Peyer's patch (tissue), 4 donors: ENCODE measurements around the gene GIMAP2. TPM values are rescaled to one million over a fixed set of nuclear protein-coding genes. Genes with fewer than 3 reads are reported as not detected.
A peak's percentile ranks its signal among the peaks of the same experiment; 100 is the strongest.
"Not testable (repeated sequence)": the region's sequence is repeated elsewhere in the genome, so short reads cannot be mapped to it uniquely, and the experiment has no call there.

ENCODE experiments used
- DNase-seq, 3 donors: peaks; one replicate each; pipeline ENCODE4 v3.0.0-alpha.2; 2017 to 2019
- H3K27ac ChIP-seq, 4 donors: fragments of 200-600 bp; sonication (generic); one replicate each; pipeline ENCODE4 v1.5.1; 2016 to 2019
- H3K27me3 ChIP-seq, 2 donors: fragments of 200-600 bp; sonication (generic); one replicate each; pipeline ENCODE4 v1.5.1; 2019
- H3K36me3 ChIP-seq, 3 donors: fragments of 200-600 bp; sonication (generic); one replicate each; pipeline ENCODE4 v1.5.1; 2016 to 2019
- H3K4me1 ChIP-seq, 4 donors: fragments of 200-600 bp; sonication (generic); one replicate each; pipeline ENCODE4 v1.5.1; 2016 to 2019
- H3K4me3 ChIP-seq, 4 donors: fragments of 200-600 bp; sonication (generic); 1 replicate in 3 of 4; 2 replicates in 1 of 4; pipeline ENCODE4 v1.5.1; 2016 to 2019; ENCODE audit warnings: mild to moderate bottlenecking in 1 of 4
- H3K9me3 ChIP-seq, 4 donors: fragments of 200-600 bp; sonication (generic); one replicate each; pipeline ENCODE4 v1.5.1; 2016 to 2019; ENCODE audit warnings: mild to moderate bottlenecking in 1 of 4
- CTCF ChIP-seq, 6 experiments: fragments of 450-650 bp in 4 of 6; fragments of 200-600 bp in 2 of 6; sonication (generic) in 1 of 6; IDR thresholded peaks; one replicate each; pipeline ENCODE4 v1.5.1; 2017 to 2019; ENCODE audit warnings: antibody characterized with exemption in 6 of 6, mild to moderate bottlenecking in 3 of 6, moderate library complexity in 1 of 6
- POLR2A ChIP-seq, 2 donors: fragments of 450-650 bp; IDR thresholded peaks; one replicate each; pipeline ENCODE4 v1.5.1; 2017; ENCODE audit warnings: antibody characterized with exemption in 2 of 2, mild to moderate bottlenecking in 2 of 2, moderate library complexity in 2 of 2
- total RNA-seq, 4 donors: library from RNA; depleted of rRNA; stranded (reverse); fragments of >200 nt; gene quantifications; one replicate each; pipeline ENCODE4 v1.1.0, GENCODE V29; 2016

Gene GIMAP2
- total RNA-seq, 4 donors from 2014 or later, result 4.8 to 17.3 (median 9.1) TPM

GRCh38 chr7:150649080-150649385 lies 36.5 kb upstream of the GIMAP2 start:
- no peak for TF ChIP-seq CTCF (IDR thresholded peaks at IDR 0.05)
- H3K27me3 ChIP-seq, result no peaks in the 10 kb centered on the region

GRCh38 chr7:150654692-150655091 lies 30.8 kb upstream of the GIMAP2 start:
- Histone ChIP-seq H3K36me3 (no peaks in the 10 kb centered on the region), H3K9me3 (peaks cover 0 to 4% (median 0%) of the 10 kb centered on the region in 4 donors), H3K4me1 (no peaks in the 10 kb centered on the region), H3K27me3 (no peaks in the 10 kb centered on the region), H3K4me3 (no peak overlapping the region), H3K27ac (no peak overlapping the region)
- DNase-seq, result no peak
- TF ChIP-seq CTCF (IDR thresholded peaks at IDR 0.05) (no peak), POLR2A (IDR thresholded peaks at IDR 0.05) (no peak)

More at GRCh38 chr7:150649080-150649385, 36.5 kb upstream of the GIMAP2 start:
- Histone ChIP-seq H3K4me1 (no peaks in the 10 kb centered on the region), H3K36me3 (no peaks in the 10 kb centered on the region), H3K27ac (peak overlapping the region in 2 of 4 donors; percentile 22 to 52), H3K4me3 (no peak overlapping the region), H3K9me3 (no peaks in the 10 kb centered on the region)
- no peak for DNase-seq

GRCh38 chr7:150656047-150656446 lies 29.5 kb upstream of the GIMAP2 start:
- peaks cover 0 to 4% (median 0%) of the 10 kb centered on the region in 4 donors for H3K9me3 ChIP-seq
- no peak for TF ChIP-seq POLR2A (IDR thresholded peaks at IDR 0.05)
- no peak for TF ChIP-seq CTCF (IDR thresholded peaks at IDR 0.05)
- H3K4me1 ChIP-seq, result no peaks in the 10 kb centered on the region
- H3K27me3 ChIP-seq, result no peaks in the 10 kb centered on the region
- H3K4me3 ChIP-seq, result no peak overlapping the region
- H3K27ac ChIP-seq, result no peak overlapping the region
- no peak for DNase-seq
- H3K36me3 ChIP-seq, result no peaks in the 10 kb centered on the region

- no peak for TF ChIP-seq CTCF (IDR thresholded peaks at IDR 0.05)
- no peak for DNase-seq
- H3K4me3 ChIP-seq, result no peak overlapping the region
These were observed 28.0 kb upstream of the GIMAP2 start for GRCh38 chr7:150657526-150657925.

GRCh38 chr7:150660939-150661613 lies 24.4 kb upstream of the GIMAP2 start:
- Histone ChIP-seq H3K4me3 (no peak overlapping the region), H3K36me3 (no peaks in the 10 kb centered on the region)
- DNase-seq, result no peak

More at GRCh38 chr7:150657526-150657925, 28.0 kb upstream of the GIMAP2 start:
- H3K27ac ChIP-seq, result no peak overlapping the region
- peaks cover 0 to 4% (median 0%) of the 10 kb centered on the region in 4 donors for H3K9me3 ChIP-seq
- no peaks in the 10 kb centered on the region for H3K36me3 ChIP-seq
- H3K27me3 ChIP-seq, result no peaks in the 10 kb centered on the region
- no peaks in the 10 kb centered on the region for H3K4me1 ChIP-seq

GRCh38 chr7:150662821-150663220 lies 22.7 kb upstream of the GIMAP2 start:
- H3K4me3 ChIP-seq, DNase-seq, H3K9me3 ChIP-seq, H3K4me1 ChIP-seq, H3K27me3 ChIP-seq, H3K36me3 ChIP-seq: not testable (repeated sequence)
- H3K27ac ChIP-seq, result peak overlapping the region in 2 of 4 donors; percentile 69 to 71

More at GRCh38 chr7:150660939-150661613, 24.4 kb upstream of the GIMAP2 start:
- no peaks in the 10 kb centered on the region for H3K27me3 ChIP-seq
- peaks cover 0 to 4% (median 0%) of the 10 kb centered on the region in 4 donors for H3K9me3 ChIP-seq
- H3K27ac ChIP-seq, result no peak overlapping the region
- H3K4me1 ChIP-seq, result peaks cover 0 to 8% (median 3%) of the 10 kb centered on the region in 4 donors
- TF ChIP-seq CTCF (IDR thresholded peaks at IDR 0.05) (no peak), POLR2A (IDR thresholded peaks at IDR 0.05) (no peak)
